H9 (cell line): ENCODE measurements around the gene CHI3L2. TPM values are rescaled to one million over a fixed set of nuclear protein-coding genes. Genes with fewer than 3 reads are reported as not detected.

Source experiments
- DNase-seq: peaks from one replicate; pipeline ENCODE4 v3.0.0-alpha.2; 2017
- H2AFZ ChIP-seq: one replicate; pipeline ENCODE4 v1.6.1; 2013; ENCODE audit warnings: mild to moderate bottlenecking, low read length, control low read depth, moderate library complexity
- H2AK5ac ChIP-seq: 2 replicates; pipeline ENCODE4 v1.6.1; 2013; ENCODE audit warnings: low read length, control low read depth, mixed read lengths; ENCODE audit not compliant: insufficient read length
- H2BK120ac ChIP-seq: one replicate; pipeline ENCODE4 v1.6.1; 2013; ENCODE audit warnings: low read depth, mild to moderate bottlenecking, low read length, control low read depth, inconsistent platforms; ENCODE audit not compliant: poor library complexity, severe bottlenecking
- H2BK12ac ChIP-seq: 2 replicates; pipeline ENCODE4 v1.6.1; 2013; ENCODE audit warnings: low read length, control low read depth, mixed read lengths, low read depth; ENCODE audit not compliant: insufficient read length
- H2BK15ac ChIP-seq: 2 replicates; pipeline ENCODE4 v1.6.1; 2013; ENCODE audit warnings: low read depth, low read length, control low read depth
- H2BK20ac ChIP-seq: one replicate; pipeline ENCODE4 v1.6.1; 2013; ENCODE audit warnings: low read depth, mild to moderate bottlenecking, low read length, control low read depth, inconsistent platforms; ENCODE audit not compliant: poor library complexity, severe bottlenecking
- H2BK5ac ChIP-seq: 2 replicates; pipeline ENCODE4 v1.6.1; 2013; ENCODE audit warnings: low read length, control low read depth, mixed read lengths; ENCODE audit not compliant: insufficient read length
- H3K14ac ChIP-seq: 2 replicates; pipeline ENCODE4 v1.6.1; 2013; ENCODE audit warnings: low read length, control low read depth; ENCODE audit not compliant: insufficient read depth
- H3K18ac ChIP-seq: 2 replicates; pipeline ENCODE4 v1.6.1; 2013; ENCODE audit warnings: low read depth, mild to moderate bottlenecking, mixed read lengths, low read length, control low read depth; ENCODE audit not compliant: insufficient read length
- H3K23ac ChIP-seq: 2 replicates; pipeline ENCODE4 v1.6.1; 2013; ENCODE audit warnings: low read length, control low read depth, mixed read lengths, low read depth; ENCODE audit not compliant: insufficient read length
- H3K23me2 ChIP-seq: 2 replicates; pipeline ENCODE4 v1.6.1; 2013; ENCODE audit warnings: low read depth, mild to moderate bottlenecking, mixed read lengths, low read length, control low read depth; ENCODE audit not compliant: insufficient read length, poor library complexity, severe bottlenecking
- H3K27ac ChIP-seq: 2 replicates; pipeline ENCODE4 v1.5.1; 2013; ENCODE audit warnings: low read length, control low read depth, mixed read lengths, low read depth; ENCODE audit not compliant: insufficient read length
- H3K27me3 ChIP-seq: 2 replicates; pipeline ENCODE4 v1.6.1; 2013; ENCODE audit warnings: low read length, control low read depth, inconsistent platforms; ENCODE audit not compliant: insufficient read depth
- H3K4ac ChIP-seq: 2 replicates; pipeline ENCODE4 v1.6.1; 2013; ENCODE audit warnings: low read depth, mild to moderate bottlenecking, control low read depth, inconsistent platforms, low read length, moderate library complexity
- H3K4me1 ChIP-seq: 2 replicates; pipeline ENCODE4 v1.6.1; 2013; ENCODE audit warnings: low read length, control low read depth, inconsistent platforms; ENCODE audit not compliant: insufficient read depth
- H3K4me2 ChIP-seq: 2 replicates; pipeline ENCODE4 v1.6.1; 2013; ENCODE audit warnings: low read length, control low read depth, mixed read lengths; ENCODE audit not compliant: insufficient read length, insufficient read depth
- H3K56ac ChIP-seq: 2 replicates; pipeline ENCODE4 v1.6.1; 2013; ENCODE audit warnings: low read depth, mild to moderate bottlenecking, mixed read lengths, low read length, control low read depth; ENCODE audit not compliant: insufficient read length
- H3K79me1 ChIP-seq: 2 replicates; pipeline ENCODE4 v1.6.1; 2013; ENCODE audit warnings: low read depth, mild to moderate bottlenecking, moderate library complexity, low read length, control low read depth, inconsistent platforms; ENCODE audit not compliant: insufficient read depth, poor library complexity, severe bottlenecking
- H3K79me2 ChIP-seq: 2 replicates; pipeline ENCODE4 v1.6.1; 2013; ENCODE audit warnings: low read length, control low read depth, inconsistent platforms; ENCODE audit not compliant: insufficient read depth
- H3K9ac ChIP-seq: 2 replicates; pipeline ENCODE4 v1.6.1; 2013; ENCODE audit warnings: low read length, control low read depth, mixed read lengths; ENCODE audit not compliant: insufficient read length; ENCODE audit errors: extremely low read depth
- H3K9me3 ChIP-seq: one replicate; pipeline ENCODE4 v1.6.1; 2013; ENCODE audit warnings: low read depth, low read length, inconsistent platforms; ENCODE audit not compliant: control insufficient read depth
- H3T11ph ChIP-seq: one replicate; pipeline ENCODE4 v1.6.1; 2013; ENCODE audit warnings: mild to moderate bottlenecking, low read length, control low read depth, inconsistent platforms
- H4K20me1 ChIP-seq: one replicate; pipeline ENCODE4 v1.6.1; 2013; ENCODE audit not compliant: control insufficient read depth, insufficient read length, insufficient read depth
- H4K5ac ChIP-seq: 2 replicates; pipeline ENCODE4 v1.6.1; 2013; ENCODE audit warnings: low read depth, mild to moderate bottlenecking, mixed read lengths, low read length, control low read depth; ENCODE audit not compliant: insufficient read length
- H4K8ac ChIP-seq: replicated peaks from 2 replicates; pipeline ENCODE4 v1.6.1; 2013; ENCODE audit warnings: low read length, control low read depth, mixed read lengths, low read depth; ENCODE audit not compliant: insufficient read length
- H4K91ac ChIP-seq: 2 replicates; pipeline ENCODE4 v1.6.1; 2013; ENCODE audit warnings: low read depth, mild to moderate bottlenecking, moderate library complexity, mixed read lengths, low read length, control low read depth; ENCODE audit not compliant: insufficient read length
- H3K27ac Mint-ChIP-seq, 3 experiments: 2 replicates in 2 of 3; 3 replicates in 1 of 3; pipeline ENCODE4 v1.8.0; 2020 to 2021; ENCODE audit warnings: mixed read lengths in 3 of 3, mild to moderate bottlenecking in 1 of 3, moderate library complexity in 1 of 3
- H3K27me3 Mint-ChIP-seq: 2 replicates; pipeline ENCODE4 v1.8.0; 2021; ENCODE audit warnings: low read depth, mild to moderate bottlenecking, moderate library complexity, mixed read lengths
- H3K36me3 Mint-ChIP-seq, 3 experiments: 2 replicates in 2 of 3; 3 replicates in 1 of 3; pipeline ENCODE4 v1.8.0; 2020 to 2021; ENCODE audit warnings: low read depth in 3 of 3, mixed read lengths in 3 of 3; ENCODE audit not compliant: insufficient read depth in 1 of 3
- H3K4me1 Mint-ChIP-seq, 2 experiments: 2 replicates each; pipeline ENCODE4 v1.8.0; 2020; ENCODE audit warnings: mixed read lengths in 2 of 2
- H3K4me3 Mint-ChIP-seq, 2 experiments: 2 replicates in 1 of 2; 3 replicates in 1 of 2; pipeline ENCODE4 v1.8.0; 2020 to 2021; ENCODE audit warnings: mild to moderate bottlenecking in 2 of 2, mixed read lengths in 2 of 2, moderate library complexity in 1 of 2
- H3K9me3 Mint-ChIP-seq, 2 experiments: 2 replicates in 1 of 2; 3 replicates in 1 of 2; pipeline ENCODE4 v1.8.0; 2020; ENCODE audit warnings: mild to moderate bottlenecking in 2 of 2, mixed read lengths in 2 of 2, moderate library complexity in 1 of 2
- WGBS: extraction: QIAGEN DNeasy Blood & Tissue Kit; methylation state at CpG from one replicate; pipeline ENCODE4 v1.1.7; 2013; ENCODE audit warnings: missing lambda C conversion rate, low lambda C conversion rate, mixed read lengths; ENCODE audit not compliant: insufficient read length; ENCODE audit errors: extremely low coverage; 5-methylcytosine and 5-hydroxymethylcytosine counted together
- total RNA-seq: library from RNA; stranded (reverse); gene quantifications from 2 replicates; pipeline ENCODE4 v1.2.1, GENCODE V29; 2021
- TF ChIP-seq, protein P1 (sequence below): fragments of 200-600 bp; sonication (generic); conservative IDR thresholded peaks from 3 replicates; pipeline ENCODE4 v1.8.0; 2021; ENCODE audit warnings: antibody characterized with exemption, mild to moderate bottlenecking

CHI3L2 gene
- total RNA-seq, 1 experiment from 2014 or later: not detected

- no peak overlapping the region for H2AFZ ChIP-seq
- no peak overlapping the region for H2BK15ac ChIP-seq
- Mint-ChIP-seq H3K36me3 (no peaks in the 10 kb centered on the region; a peak in 1 of 7 replicates), H3K27me3 (peaks cover 2% of the 10 kb centered on the region), H3K9me3 (peaks cover 0 to 2% of the 10 kb centered on the region in 2 experiments; a peak in 1 of 5 replicates), H3K4me1 (peaks cover 5 to 12% of the 10 kb centered on the region in 2 experiments), H3K27ac (no peak overlapping the region), H3K4me3 (no peak overlapping the region)
- no peaks in the 10 kb centered on the region for H3K79me1 ChIP-seq
- H3K4ac ChIP-seq: no peak overlapping the region
- H3K4me1 ChIP-seq: no peaks in the 10 kb centered on the region
- H2BK12ac ChIP-seq: no peak overlapping the region
- H3K27ac ChIP-seq: no peak overlapping the region
- no peak for DNase-seq
- H3K18ac ChIP-seq: no peak overlapping the region
- no peaks in the 10 kb centered on the region for H4K20me1 ChIP-seq
- no peak overlapping the region for H4K5ac ChIP-seq
- no CpG with 5 or more reads among the region's 5 CpGs for WGBS
- TF ChIP-seq, protein P1, sequence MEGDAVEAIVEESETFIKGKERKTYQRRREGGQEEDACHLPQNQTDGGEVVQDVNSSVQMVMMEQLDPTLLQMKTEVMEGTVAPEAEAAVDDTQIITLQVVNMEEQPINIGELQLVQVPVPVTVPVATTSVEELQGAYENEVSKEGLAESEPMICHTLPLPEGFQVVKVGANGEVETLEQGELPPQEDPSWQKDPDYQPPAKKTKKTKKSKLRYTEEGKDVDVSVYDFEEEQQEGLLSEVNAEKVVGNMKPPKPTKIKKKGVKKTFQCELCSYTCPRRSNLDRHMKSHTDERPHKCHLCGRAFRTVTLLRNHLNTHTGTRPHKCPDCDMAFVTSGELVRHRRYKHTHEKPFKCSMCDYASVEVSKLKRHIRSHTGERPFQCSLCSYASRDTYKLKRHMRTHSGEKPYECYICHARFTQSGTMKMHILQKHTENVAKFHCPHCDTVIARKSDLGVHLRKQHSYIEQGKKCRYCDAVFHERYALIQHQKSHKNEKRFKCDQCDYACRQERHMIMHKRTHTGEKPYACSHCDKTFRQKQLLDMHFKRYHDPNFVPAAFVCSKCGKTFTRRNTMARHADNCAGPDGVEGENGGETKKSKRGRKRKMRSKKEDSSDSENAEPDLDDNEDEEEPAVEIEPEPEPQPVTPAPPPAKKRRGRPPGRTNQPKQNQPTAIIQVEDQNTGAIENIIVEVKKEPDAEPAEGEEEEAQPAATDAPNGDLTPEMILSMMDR: no peak
- H3K4me2 ChIP-seq: no peak overlapping the region
- H3K27me3 ChIP-seq: no peaks in the 10 kb centered on the region
- no peak overlapping the region for H4K91ac ChIP-seq
- no peak overlapping the region for H3K9ac ChIP-seq
- no peaks in the 10 kb centered on the region for H3K9me3 ChIP-seq
- H3K23me2 ChIP-seq: no peaks in the 10 kb centered on the region
- H3T11ph ChIP-seq: no peak overlapping the region
- H2BK20ac ChIP-seq: no peak overlapping the region
- H3K14ac ChIP-seq: no peak overlapping the region
- no peak overlapping the region for H3K23ac ChIP-seq
- no peak overlapping the region for H2BK120ac ChIP-seq
- H2BK5ac ChIP-seq: no peak overlapping the region
- H2AK5ac ChIP-seq: no peak overlapping the region
- H3K79me2 ChIP-seq: no peaks in the 10 kb centered on the region
- H4K8ac ChIP-seq: no peak overlapping the region
- H3K56ac ChIP-seq: no peak overlapping the region
These were observed 28.7 kb upstream of the CHI3L2 start for GRCh38 chr1:111198836-111199235.
